Body of pancreas (tissue), 4 donors: ENCODE results near the gene WWOX. TPM values are rescaled to one million over a fixed set of nuclear protein-coding genes. Genes with fewer than 3 reads are reported as not detected.

ENCODE experiments used
- ATAC-seq: fragments of 150-250 bp; one replicate; pipeline ENCODE4 v1.9.1; 2016
- DNase-seq, 4 donors: peaks; one replicate each; pipeline ENCODE4 v3.0.0-alpha.2; 2019
- H3K27ac ChIP-seq, 4 donors: fragments of 200-600 bp; sonication (generic); 1 replicate in 3 of 4; 2 replicates in 1 of 4; pipeline versions ENCODE4 v1.5.1 to v1.6.1; 2016 to 2019; ENCODE audit warnings: mild to moderate bottlenecking in 1 of 4, mixed read lengths in 1 of 4, moderate library complexity in 1 of 4
- H3K27me3 ChIP-seq, 2 donors: fragments of 200-600 bp; sonication (generic); one replicate each; pipeline ENCODE4 v1.6.0; 2016; ENCODE audit warnings: mild to moderate bottlenecking in 1 of 2
- H3K36me3 ChIP-seq, 2 donors: fragments of 200-600 bp; sonication (generic); replicated peaks in 1 of 2; 2 replicates each; pipeline ENCODE4 v1.5.1; 2016; ENCODE audit warnings: low read depth in 2 of 2; ENCODE audit not compliant: insufficient read depth in 1 of 2
- H3K4me1 ChIP-seq: fragments of 200-600 bp; sonication (generic); one replicate; pipeline ENCODE4 v1.6.0; 2016
- H3K4me3 ChIP-seq, 2 donors: fragments of 200-600 bp; sonication (generic); 1 replicate in 1 of 2; 2 replicates in 1 of 2; pipeline ENCODE4 v1.5.1; 2016 to 2019
- H3K9me3 ChIP-seq, 3 donors: fragments of 200-600 bp; sonication (generic); 1 replicate in 2 of 3; 2 replicates in 1 of 3; pipeline ENCODE4 v1.5.1; 2016
- CTCF ChIP-seq, 7 experiments: fragments of 450-650 bp in 4 of 7; fragments of 200-600 bp in 3 of 7; sonication (generic) in 3 of 7; IDR thresholded peaks; one replicate each; pipeline ENCODE4 v1.5.1; 2016 to 2019; ENCODE audit warnings: antibody characterized with exemption in 7 of 7
- POLR2A ChIP-seq, 3 donors: fragments of 450-650 bp; IDR thresholded peaks; one replicate each; pipeline ENCODE4 v1.6.1; 2016; ENCODE audit warnings: antibody characterized with exemption in 3 of 3, mild to moderate bottlenecking in 2 of 3
- WGBS, 2 donors: methylation state at CpG; one replicate each; pipeline ENCODE4 v1.1.5; 2017; 5-methylcytosine and 5-hydroxymethylcytosine counted together
- intact Hi-C: fragments of 100-400 bp; cut with DNase I; formaldehyde crosslinking; loops from one replicate; pipeline ENCODE4 v1.15.1; 2023
- total RNA-seq, 2 donors: library from RNA; depleted of rRNA; stranded (reverse); fragments of >200 nt; gene quantifications; one replicate each; pipeline ENCODE4 v1.1.0, GENCODE V29; 2016

WWOX gene
- total RNA-seq, 2 donors from 2014 or later = 52.7 to 67.2 TPM

GRCh38 chr16:79165079-79165478 lies 1065.6 kb downstream of the WWOX start:
- TF ChIP-seq POLR2A (IDR thresholded peaks at IDR 0.05) = no peak
- TF ChIP-seq CTCF (IDR thresholded peaks at IDR 0.05) = no peak
- H3K27me3 ChIP-seq = no peaks in the 10 kb centered on the region
- no peak overlapping the region for H3K27ac ChIP-seq
- no peaks in the 10 kb centered on the region for H3K9me3 ChIP-seq
- ATAC-seq (no peak), DNase-seq (no peak)
- H3K36me3 ChIP-seq = no peaks in the 10 kb centered on the region
- H3K4me3 ChIP-seq = no peak overlapping the region
- no peaks in the 10 kb centered on the region for H3K4me1 ChIP-seq
- 84% methylated on average over 9 of the region's 9 CpGs for WGBS, 2 donors
- intact Hi-C loops = no loop called here

- TF ChIP-seq CTCF (IDR thresholded peaks at IDR 0.05) = no peak
- no peak for TF ChIP-seq POLR2A (IDR thresholded peaks at IDR 0.05)
- Histone ChIP-seq H3K4me1 (no peaks in the 10 kb centered on the region), H3K9me3 (no peaks in the 10 kb centered on the region), H3K36me3 (no peaks in the 10 kb centered on the region), H3K4me3 (no peak overlapping the region), H3K27ac (no peak overlapping the region), H3K27me3 (no peaks in the 10 kb centered on the region)
- no peak for ATAC-seq
- intact Hi-C loops = no loop called here
- 78 to 87% methylated on average over 9 of the region's 9 CpGs for WGBS, 2 donors
- no peak for DNase-seq
Observed at GRCh38 chr16:79165506-79165905, 1066.1 kb downstream of the WWOX start.

GRCh38 chr16:79167893-79168292 lies 1068.4 kb downstream of the WWOX start:
- Histone ChIP-seq H3K27ac (no peak overlapping the region), H3K9me3 (no peaks in the 10 kb centered on the region), H3K4me3 (no peak overlapping the region), H3K27me3 (no peaks in the 10 kb centered on the region), H3K36me3 (no peaks in the 10 kb centered on the region), H3K4me1 (no peaks in the 10 kb centered on the region)
- DNase-seq = no peak
- intact Hi-C loops = no loop called here
- no peak for TF ChIP-seq POLR2A (IDR thresholded peaks at IDR 0.05)
- 88 to 96% methylated on average over 2 of the region's 2 CpGs for WGBS, 2 donors
- no peak for ATAC-seq

GRCh38 chr16:79168321-79168720 lies 1068.9 kb downstream of the WWOX start:
- Histone ChIP-seq H3K27ac (no peak overlapping the region), H3K9me3 (no peaks in the 10 kb centered on the region), H3K4me1 (no peaks in the 10 kb centered on the region), H3K27me3 (no peaks in the 10 kb centered on the region), H3K4me3 (no peak overlapping the region), H3K36me3 (no peaks in the 10 kb centered on the region)
- DNase-seq = no peak
- ATAC-seq = no peak
- WGBS, 2 donors = 63 to 67% methylated on average over 2 of the region's 2 CpGs
- TF ChIP-seq POLR2A (IDR thresholded peaks at IDR 0.05) (no peak), CTCF (IDR thresholded peaks at IDR 0.05) (no peak)
- intact Hi-C loops = no loop called here

- Histone ChIP-seq H3K4me1 (no peaks in the 10 kb centered on the region), H3K4me3 (no peak overlapping the region), H3K27me3 (no peaks in the 10 kb centered on the region), H3K27ac (no peak overlapping the region), H3K36me3 (no peaks in the 10 kb centered on the region), H3K9me3 (no peaks in the 10 kb centered on the region)
- intact Hi-C loops = no loop called here
- no peak for TF ChIP-seq CTCF (IDR thresholded peaks at IDR 0.05)
- TF ChIP-seq POLR2A (IDR thresholded peaks at IDR 0.05) = no peak
- no peak for ATAC-seq
- DNase-seq = no peak
- WGBS, 2 donors = 85 to 100% methylated on average over 2 of the region's 2 CpGs
Observed at GRCh38 chr16:79169239-79169638, 1069.8 kb downstream of the WWOX start.
